Measurements from ENCODE around the gene TMEM238. TPM values are rescaled to one million over a fixed set of nuclear protein-coding genes. Genes with fewer than 3 reads are reported as not detected.
"Not testable (repeated sequence)": the region's sequence is repeated elsewhere in the genome, so short reads cannot be mapped to it uniquely, and the experiment has no call there.

The TMEM238 gene
- total RNA-seq, 1 experiment from 2014 or later: 3.5 TPM

DNA sequence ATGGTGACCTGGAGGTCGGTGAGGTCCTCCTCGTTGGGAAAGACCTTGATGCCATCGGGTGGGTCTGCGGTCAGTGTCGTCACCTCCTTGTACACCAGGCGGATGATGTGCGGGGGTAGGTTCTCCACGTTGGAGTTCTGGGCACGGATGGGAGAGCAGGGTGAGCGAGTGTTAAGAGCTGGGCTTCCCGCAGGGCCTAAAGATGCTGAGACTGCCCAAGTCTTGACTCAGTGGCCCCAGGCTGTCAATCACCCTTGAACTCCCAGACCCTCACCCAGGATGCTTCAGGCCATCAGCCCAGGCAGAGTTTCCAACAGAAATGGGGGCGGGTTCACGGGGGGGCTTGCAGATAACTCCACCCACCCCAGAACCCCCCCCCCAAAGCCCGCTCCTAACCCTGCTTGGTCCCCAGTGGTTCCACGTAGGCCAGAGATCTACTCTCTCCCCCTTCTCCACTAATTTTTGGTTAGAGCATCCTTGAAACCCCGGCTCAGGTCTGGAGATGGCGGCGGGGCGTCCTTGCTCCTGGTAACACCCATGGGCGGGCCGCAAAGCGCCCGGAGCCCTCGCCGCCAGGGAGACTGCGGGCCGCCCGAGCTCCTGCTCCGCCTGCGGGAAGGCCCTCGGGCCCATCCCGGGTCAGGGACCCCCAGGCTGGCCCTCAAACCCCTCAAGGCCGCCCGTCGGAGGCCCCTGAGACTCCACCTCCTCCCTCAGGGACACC is 22.9 kb upstream of the TMEM238 start:
- Histone ChIP-seq H3K4me3 (peak overlapping the region; percentile 98), H3K27me3 (no peaks in the 10 kb centered on the region), H3K9me3 (no peaks in the 10 kb centered on the region), H3K36me3 (peaks cover 52% of the 10 kb centered on the region)
- peak; percentile 48 for DNase-seq

- H3K36me3 ChIP-seq: peaks cover 58% of the 10 kb centered on the region
Observed at GRCh38 chr19:55406091-55406825, 22.2 kb upstream of the TMEM238 start.

DNA sequence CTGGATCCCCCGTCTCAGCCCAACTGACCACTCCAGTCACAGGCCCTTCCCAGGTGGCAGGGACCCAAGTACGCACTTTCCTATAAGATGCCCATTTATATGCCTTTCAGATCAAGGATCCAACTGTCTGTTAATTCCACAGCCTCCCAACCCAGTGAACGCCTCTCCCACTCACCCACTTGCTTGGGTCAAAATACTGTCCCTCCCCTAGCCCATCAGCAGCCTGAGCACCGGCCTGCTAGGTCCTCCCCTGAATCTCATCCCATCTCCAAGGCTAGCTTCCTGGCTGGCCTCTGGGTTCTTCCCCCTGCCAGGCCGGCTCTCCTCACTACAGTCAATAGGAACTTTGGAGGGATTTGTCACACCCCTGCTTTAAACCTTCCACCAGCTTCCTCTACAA is 21.5 kb upstream of the TMEM238 start:
- DNase-seq: no peak
- H3K27me3 ChIP-seq: no peaks in the 10 kb centered on the region
- H3K4me3 ChIP-seq: peak overlapping the region; percentile 98
- H3K9me3 ChIP-seq: no peaks in the 10 kb centered on the region
- peaks cover 64% of the 10 kb centered on the region for H3K36me3 ChIP-seq

More at GRCh38 chr19:55406091-55406825, 22.2 kb upstream of the TMEM238 start:
- Histone ChIP-seq H3K27me3 (no peaks in the 10 kb centered on the region), H3K4me3 (peak overlapping the region; percentile 98), H3K9me3 (no peaks in the 10 kb centered on the region)
- DNase-seq: no peak

DNA sequence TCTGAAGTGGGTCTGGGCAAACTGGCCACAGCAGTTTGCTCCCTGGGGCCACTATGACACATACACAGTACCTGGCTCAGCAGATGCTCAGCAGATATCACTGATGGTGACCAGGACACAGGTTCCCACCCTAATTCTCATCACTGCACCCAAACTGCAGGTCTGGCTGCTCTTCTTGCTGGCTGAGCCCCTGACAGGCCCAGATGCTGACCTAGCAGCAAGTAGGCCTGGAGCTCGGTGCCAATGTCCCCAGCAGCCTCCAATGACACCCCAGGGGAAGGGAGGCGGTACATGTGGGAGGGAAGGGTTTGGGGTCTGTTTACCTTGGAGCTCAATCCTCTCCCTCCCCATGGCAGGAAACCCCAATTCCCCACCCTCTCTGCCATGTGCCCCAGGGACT is 18.4 kb upstream of the TMEM238 start:
- Histone ChIP-seq H3K36me3 (peaks cover 75% of the 10 kb centered on the region), H3K4me3 (no peak overlapping the region), H3K9me3 (no peaks in the 10 kb centered on the region), H3K27me3 (no peaks in the 10 kb centered on the region)
- DNase-seq: no peak

GRCh38 chr19:55401390-55401789 is 17.3 kb upstream of the TMEM238 start:
- DNase-seq, H3K4me3 ChIP-seq, H3K27me3 ChIP-seq, H3K9me3 ChIP-seq: not testable (repeated sequence)
- peaks cover 67% of the 10 kb centered on the region for H3K36me3 ChIP-seq

DNA sequence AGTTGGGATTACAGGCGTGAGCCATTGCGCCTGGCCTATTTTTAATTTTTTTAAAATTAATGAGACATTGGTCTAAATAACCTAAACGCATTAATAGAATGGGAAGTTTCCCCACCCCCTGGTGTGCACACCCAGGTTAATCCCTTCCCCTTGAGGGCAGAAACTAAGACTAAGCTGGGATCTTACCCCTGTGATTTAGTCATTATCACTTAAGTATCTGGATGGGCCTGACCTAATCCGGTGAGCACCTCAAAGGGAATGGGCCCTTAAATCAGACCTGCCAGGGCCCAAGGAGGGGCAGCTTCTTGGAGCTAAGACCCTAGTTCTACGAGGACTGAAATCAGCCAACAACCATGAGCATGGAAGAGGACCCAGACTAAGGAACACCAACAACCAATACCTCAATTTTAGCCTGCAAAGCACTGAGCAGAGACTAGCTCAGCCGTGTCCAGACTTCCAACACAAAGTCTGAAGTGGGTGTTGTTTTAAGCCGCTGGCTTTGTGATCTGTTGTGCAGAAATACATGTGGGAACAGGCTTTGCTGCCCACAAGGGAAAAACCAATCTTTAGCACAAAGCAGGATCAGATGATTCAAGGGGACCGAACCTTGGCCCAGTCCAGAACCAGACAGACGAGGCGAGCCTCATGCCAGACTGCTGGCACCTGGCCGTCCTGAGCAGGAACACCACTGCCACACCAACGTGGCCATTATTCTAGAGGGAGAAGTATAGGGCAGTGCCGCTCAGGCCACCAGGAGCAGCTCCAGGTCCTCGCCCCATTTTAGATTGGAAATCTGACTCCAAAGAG is 16.4 kb upstream of the TMEM238 start:
- H3K27me3 ChIP-seq: no peaks in the 10 kb centered on the region
- no peaks in the 10 kb centered on the region for H3K9me3 ChIP-seq
- H3K4me3 ChIP-seq: no peak overlapping the region
- DNase-seq: no peak
- H3K36me3 ChIP-seq: peaks cover 58% of the 10 kb centered on the region

DNA sequence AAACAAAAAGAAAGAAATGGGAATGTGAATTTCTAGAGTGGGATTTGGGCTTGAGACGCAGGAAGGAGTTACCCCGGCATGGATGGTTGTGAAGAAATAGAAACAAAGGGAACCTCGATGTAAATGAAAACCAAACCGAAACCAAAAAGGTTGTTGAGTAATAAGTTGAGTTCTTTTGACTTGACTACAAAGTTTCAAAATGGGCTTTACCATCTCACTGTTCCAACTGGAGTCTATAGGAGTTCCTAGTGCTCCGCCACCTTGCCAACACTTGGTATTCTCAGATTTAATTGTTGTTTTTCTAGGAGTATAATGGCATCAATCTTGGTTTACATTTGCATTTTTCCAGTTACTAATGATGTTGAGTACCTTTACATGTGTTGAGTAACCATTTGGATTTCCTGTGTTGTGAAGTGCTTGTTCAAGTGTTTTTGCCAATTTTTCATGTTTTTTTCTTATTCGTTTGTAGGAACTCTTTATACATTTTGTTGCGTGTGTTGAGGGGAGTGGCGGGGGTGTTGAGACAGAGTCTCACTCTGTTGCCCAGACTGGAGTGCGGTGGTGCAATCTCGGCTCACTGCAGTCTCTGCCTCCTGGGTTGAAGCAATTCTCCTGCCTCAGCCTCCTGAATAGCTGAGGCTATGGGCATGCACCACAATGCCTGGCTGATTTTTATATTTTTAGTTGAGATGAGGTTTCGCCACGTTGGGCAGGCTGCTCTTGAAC is 14.3 kb upstream of the TMEM238 start:
- no peak overlapping the region for H3K4me3 ChIP-seq
- no peaks in the 10 kb centered on the region for H3K27me3 ChIP-seq
- no peaks in the 10 kb centered on the region for H3K9me3 ChIP-seq
- peaks cover 37% of the 10 kb centered on the region for H3K36me3 ChIP-seq
- no peak for DNase-seq

DNA sequence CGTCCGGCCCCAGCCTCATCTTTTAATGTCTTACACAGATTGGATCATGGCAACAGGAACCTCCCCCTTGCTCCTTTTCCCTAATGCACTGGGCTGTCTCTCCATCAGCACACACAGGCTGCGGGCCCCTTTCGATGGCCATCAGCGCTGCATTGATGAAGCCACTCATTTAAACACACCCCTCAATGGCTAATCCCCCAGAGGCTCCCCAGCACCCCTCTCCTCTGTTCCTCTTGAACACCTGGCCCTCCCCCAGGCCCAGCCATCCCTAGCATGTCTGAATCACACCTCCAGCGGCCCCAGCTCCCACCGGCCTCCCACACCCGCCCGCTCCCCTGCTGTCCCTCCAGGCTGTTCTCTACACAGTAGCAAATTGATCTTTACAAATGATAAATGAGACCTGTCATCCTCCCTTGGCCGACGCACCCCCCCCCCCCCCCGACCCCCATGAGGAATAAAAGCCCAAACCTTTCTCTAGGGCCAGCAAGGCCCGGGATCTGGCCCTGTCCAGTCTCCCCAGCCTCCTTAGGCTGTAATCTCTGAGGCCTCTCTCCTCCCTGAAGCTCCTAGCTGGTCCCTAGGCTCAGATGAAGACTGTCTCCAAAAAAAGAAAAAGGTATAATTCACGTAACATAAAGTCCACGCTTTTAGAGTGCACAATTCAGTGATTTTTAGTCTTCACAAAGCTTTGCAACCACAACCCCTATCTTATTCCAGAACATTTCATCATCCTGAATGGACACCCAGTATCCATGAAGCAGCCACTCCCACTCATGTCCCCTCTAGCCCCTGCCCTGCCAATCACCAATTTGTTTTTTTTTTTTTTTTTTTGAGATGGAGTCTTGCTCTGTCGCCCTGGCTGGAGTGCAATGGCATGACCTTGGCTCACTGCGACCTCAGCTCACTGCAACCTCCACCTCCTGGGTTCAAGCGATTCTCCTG is 9.0 kb upstream of the TMEM238 start:
- Histone ChIP-seq H3K27me3 (no peaks in the 10 kb centered on the region), H3K4me3 (no peak overlapping the region), H3K36me3 (peaks cover 40% of the 10 kb centered on the region), H3K9me3 (no peaks in the 10 kb centered on the region)
- DNase-seq: no peak

DNA sequence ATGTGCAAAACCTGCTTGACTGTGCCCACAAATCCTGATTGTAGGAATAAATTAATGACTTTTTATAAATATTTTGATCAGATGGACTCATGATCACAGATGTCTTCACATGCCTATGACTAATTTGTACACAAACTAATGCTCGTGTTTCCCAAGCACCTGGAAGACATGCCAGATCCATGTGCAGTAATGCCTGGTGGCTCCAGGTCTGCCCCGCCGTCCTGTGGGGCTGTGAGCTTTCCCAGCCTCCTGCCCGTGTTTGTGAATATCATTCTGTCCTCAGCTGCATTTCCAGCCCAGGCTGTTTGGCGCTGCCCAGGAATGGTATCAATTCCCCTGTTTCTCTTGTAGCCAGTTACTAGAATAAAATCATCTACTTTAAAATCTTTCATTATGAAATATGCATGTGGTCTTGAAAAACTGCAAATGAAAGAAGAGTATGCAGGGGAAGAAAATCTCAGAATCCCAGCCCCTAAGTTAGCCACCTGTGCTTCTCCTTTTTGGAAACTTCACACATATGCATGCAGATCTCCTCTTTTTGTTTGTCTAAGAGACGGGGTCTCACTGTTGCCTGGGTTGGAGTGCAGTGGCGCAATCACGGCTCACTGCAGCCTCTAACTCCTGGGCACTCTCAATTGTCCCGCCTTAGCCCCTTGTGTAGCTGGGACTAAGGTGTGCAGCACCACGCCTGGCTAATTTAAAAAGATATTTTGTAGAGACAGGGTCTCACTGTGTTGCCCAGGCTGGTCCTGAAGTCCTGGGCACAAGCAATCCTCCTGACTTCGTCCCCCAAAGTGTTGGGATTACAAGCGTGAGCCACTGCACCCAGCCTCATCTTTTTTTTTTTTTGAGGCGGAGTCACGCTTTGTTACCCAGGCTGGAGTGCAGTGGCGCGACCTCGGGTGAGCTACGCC is 7.9 kb upstream of the TMEM238 start:
- no peak for DNase-seq
- H3K36me3 ChIP-seq: peaks cover 52% of the 10 kb centered on the region
- H3K9me3 ChIP-seq: no peaks in the 10 kb centered on the region
- H3K27me3 ChIP-seq: no peaks in the 10 kb centered on the region
- H3K4me3 ChIP-seq: no peak overlapping the region

DNA sequence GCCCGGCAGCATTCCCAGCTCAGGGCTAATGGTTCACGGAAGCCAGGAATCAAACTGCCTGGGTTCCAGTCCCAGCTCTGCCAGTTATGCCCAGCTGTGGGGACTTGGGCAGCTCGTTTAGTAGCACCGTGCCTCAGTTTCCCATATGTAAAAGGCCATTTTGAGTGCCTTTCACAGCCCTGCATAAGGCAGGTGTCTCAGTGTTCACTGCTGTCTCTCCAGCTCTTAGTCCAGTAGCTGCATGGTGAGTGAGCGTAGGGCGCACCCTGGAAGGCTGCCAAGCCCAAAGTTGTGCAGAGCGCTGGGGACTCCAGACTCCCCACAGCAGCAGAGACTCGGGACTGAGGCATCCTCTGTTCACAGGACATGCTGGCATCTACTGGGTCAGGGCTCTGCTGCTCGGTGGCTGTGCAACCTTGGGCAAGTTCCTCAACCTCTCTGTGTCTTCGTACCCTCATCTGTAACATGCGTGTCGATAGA is 7.1 kb upstream of the TMEM238 start:
- H3K4me3 ChIP-seq: no peak overlapping the region
- no peaks in the 10 kb centered on the region for H3K9me3 ChIP-seq
- peaks cover 59% of the 10 kb centered on the region for H3K36me3 ChIP-seq
- no peaks in the 10 kb centered on the region for H3K27me3 ChIP-seq
- no peak for DNase-seq

DNA sequence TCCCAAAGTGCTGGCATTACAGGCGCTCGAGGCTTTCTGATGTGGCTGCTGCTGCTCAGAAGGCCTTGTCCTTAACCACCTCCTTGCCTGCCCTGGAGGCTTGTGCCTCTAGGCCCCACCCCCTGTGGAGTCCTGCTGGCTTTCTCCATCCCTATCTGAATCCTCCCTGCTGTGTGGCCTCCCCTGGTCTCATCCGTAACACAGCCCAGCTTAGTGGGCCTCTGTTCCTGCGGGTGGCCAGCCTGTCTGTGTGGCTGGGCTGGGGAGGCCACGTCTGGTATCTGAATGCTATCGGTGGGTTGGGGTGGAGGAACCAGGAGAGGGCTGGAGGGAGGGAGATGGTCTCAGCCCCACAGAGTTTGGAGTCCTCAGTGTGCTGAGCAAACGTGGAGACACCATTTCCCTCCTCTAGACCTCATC is 6.4 kb upstream of the TMEM238 start:
- H3K27me3 ChIP-seq: no peaks in the 10 kb centered on the region
- H3K4me3 ChIP-seq: no peak overlapping the region
- no peaks in the 10 kb centered on the region for H3K9me3 ChIP-seq
- H3K36me3 ChIP-seq: peaks cover 63% of the 10 kb centered on the region
- no peak for DNase-seq

- no peak for DNase-seq
- Histone ChIP-seq H3K9me3 (no peaks in the 10 kb centered on the region), H3K27me3 (no peaks in the 10 kb centered on the region), H3K36me3 (peaks cover 63% of the 10 kb centered on the region), H3K4me3 (no peak overlapping the region)
Observed at GRCh38 chr19:55389386-55390317, 5.6 kb upstream of the TMEM238 start.

GRCh38 chr19:55387736-55388497 is 3.8 kb upstream of the TMEM238 start:
- no peak for DNase-seq
- peak overlapping the region; percentile 94 for H3K4me3 ChIP-seq
- H3K9me3 ChIP-seq: no peaks in the 10 kb centered on the region
- peaks cover 63% of the 10 kb centered on the region for H3K36me3 ChIP-seq
- H3K27me3 ChIP-seq: no peaks in the 10 kb centered on the region
